K562 (cell line): ENCODE results near the gene MACROD2. TPM values are rescaled to one million over a fixed set of nuclear protein-coding genes. Genes with fewer than 3 reads are reported as not detected.

Experiments used
- ATAC-seq: fragments of 200-7000 bp; cut with Tn5 transposase; 3 replicates; pipeline ENCODE4 v1.9.1; 2020; ENCODE audit warnings: moderate library complexity
- BruUV-seq: library from RNA; stranded (reverse); fragments of 400-500 nt; replicated peaks from 2 replicates; lab custom pipeline; 2021; lab: Mats Ljungman, UMichigan
- CTCF ChIA-PET: fragments of 300-600 bp; formaldehyde crosslinking; extraction: SDS; loops from one replicate; lab custom pipeline; 2021; ENCODE audit warnings: low intra/inter-chr PET ratio; lab: Yijun Ruan, JAX
- POLR2A ChIA-PET: fragments of 300-600, 350-650 bp; sonication (Branson Sonifier 250); formaldehyde crosslinking; extraction: SDS; loops from one replicate; lab custom pipeline; 2021; ENCODE audit warnings: antibody characterized with exemption, inconsistent platforms; lab: Yijun Ruan, JAX
- DNase-seq, 4 experiments: peaks; one replicate each; pipeline versions ENCODE4 v3.0.0 to v3.0.0-alpha.2; 2011 to 2018; ENCODE audit warnings: low spot score in 3 of 4, mixed read lengths in 3 of 4; ENCODE audit errors: extremely low read depth in 1 of 4
- FAIRE-seq: peaks from 2 replicates; lab custom pipeline; 2011; peaks lifted over from hg19 to GRCh38; lab: Jason Lieb, UNC
- H2AFZ ChIP-seq: 2 replicates; pipeline ENCODE4 v1.6.0; 2011; ENCODE audit warnings: low read depth, low read length, control low read depth, inconsistent platforms
- H3K27ac ChIP-seq: fragments of 200-600 bp; 3 replicates; pipeline ENCODE4 v1.8.0; 2011; ENCODE audit warnings: low read depth, mild to moderate bottlenecking, control low read depth, inconsistent platforms, low read length, moderate library complexity, mixed read lengths; ENCODE audit errors: extremely low read depth
- H3K27me3 ChIP-seq, 2 experiments: fragments of 300-600 bp in 1 of 2; 2 replicates in 1 of 2; 3 replicates in 1 of 2; pipeline versions ENCODE4 v1.6.0 to v1.8.0; 2011; ENCODE audit warnings: inconsistent platforms in 2 of 2, low read length in 2 of 2, mild to moderate bottlenecking in 1 of 2, mixed read lengths in 1 of 2, moderate library complexity in 1 of 2; ENCODE audit not compliant: control insufficient read depth in 2 of 2, insufficient read depth in 2 of 2
- H3K36me3 ChIP-seq: fragments of 300-600 bp; 3 replicates; pipeline ENCODE4 v1.8.0; 2011; ENCODE audit warnings: mild to moderate bottlenecking, low read length, inconsistent platforms; ENCODE audit not compliant: control insufficient read depth, insufficient read depth
- H3K4me1 ChIP-seq, 2 experiments: fragments of 200-600 bp in 1 of 2; replicated peaks in 1 of 2; 2 replicates in 1 of 2; 3 replicates in 1 of 2; pipeline versions ENCODE4 v1.5.1 to v1.8.0; 2011; ENCODE audit warnings: inconsistent platforms in 2 of 2, low read length in 2 of 2, mild to moderate bottlenecking in 1 of 2, mixed read lengths in 1 of 2, moderate library complexity in 1 of 2; ENCODE audit not compliant: control insufficient read depth in 2 of 2, insufficient read depth in 2 of 2
- H3K4me2 ChIP-seq: 2 replicates; pipeline ENCODE4 v1.6.1; 2011; ENCODE audit warnings: low read length, control low read depth, inconsistent platforms, mixed read lengths; ENCODE audit not compliant: insufficient read depth
- H3K4me3 ChIP-seq: fragments of 200-600 bp; sonication (generic), shearing (Covaris generic); 2 replicates; pipeline ENCODE4 v1.5.1; 2016; ENCODE audit warnings: control low read depth, inconsistent platforms
- H3K79me2 ChIP-seq: fragments of 200-600 bp; 3 replicates; pipeline ENCODE4 v1.8.0; 2011; ENCODE audit warnings: low read length, inconsistent platforms; ENCODE audit not compliant: control insufficient read depth, insufficient read depth
- H3K9ac ChIP-seq, 2 experiments: 2 replicates each; pipeline versions ENCODE4 v1.6.0 to v1.6.1; 2011; ENCODE audit warnings: low read depth in 2 of 2, low read length in 2 of 2, control low read depth in 1 of 2, inconsistent platforms in 1 of 2, mild to moderate bottlenecking in 1 of 2, mixed read lengths in 1 of 2; ENCODE audit not compliant: insufficient read depth in 1 of 2
- H3K9me1 ChIP-seq: one replicate; pipeline ENCODE4 v1.6.0; 2011; ENCODE audit warnings: inconsistent platforms, mild to moderate bottlenecking, low read length, moderate library complexity; ENCODE audit not compliant: control insufficient read depth, insufficient read depth
- H3K9me3 ChIP-seq: replicated peaks from 2 replicates; pipeline ENCODE4 v1.5.1; 2011; ENCODE audit warnings: low read depth, low read length, inconsistent platforms; ENCODE audit not compliant: control insufficient read depth, insufficient read depth
- H4K20me1 ChIP-seq: replicated peaks from 2 replicates; pipeline ENCODE4 v1.6.1; 2011; ENCODE audit warnings: low read length, inconsistent platforms, mixed read lengths; ENCODE audit not compliant: control insufficient read depth, insufficient read depth
- CEBPG ChIP-seq, 3 experiments: fragments of 200-800 bp in 1 of 3; sonication (Bioruptor generic) in 1 of 3; sonication (generic) in 1 of 3; formaldehyde crosslinking in 1 of 3; IDR thresholded peaks in 2 of 3; conservative IDR thresholded peaks in 1 of 3; 2 replicates each; pipeline versions ENCODE4 v1.6.1 to v1.8.0; 2016 to 2022; ENCODE audit warnings: missing compliant biosample characterization in 2 of 3, missing genetic modification characterization in 2 of 3, mild to moderate bottlenecking in 1 of 3, missing genetic modification reagents in 1 of 3
- GTF2B ChIP-seq: IDR thresholded peaks from 2 replicates; pipeline ENCODE4 v1.6.1; 2011; ENCODE audit not compliant: insufficient read length; ENCODE audit errors: extremely low read depth
- HDGF ChIP-seq: fragments of 450-650 bp; IDR thresholded peaks from 2 replicates; pipeline ENCODE4 v1.6.1; 2016
- NELFE ChIP-seq: IDR thresholded peaks from 2 replicates; pipeline ENCODE4 v1.6.1; 2011; ENCODE audit warnings: mild to moderate bottlenecking; ENCODE audit not compliant: insufficient read depth, insufficient read length
- ZNF212 ChIP-seq: fragments of 450-650 bp; formaldehyde crosslinking; IDR thresholded peaks from 2 replicates; pipeline ENCODE4 v1.4.0; 2020; ENCODE audit warnings: mild to moderate bottlenecking
- ZNF324 ChIP-seq: fragments of 250-450 bp; sonication (Bioruptor Pico); IDR thresholded peaks from 2 replicates; pipeline ENCODE4 v1.4.0; 2020; ENCODE audit warnings: mild to moderate bottlenecking
- WGBS: fragments of 100-300 bp; shearing (Covaris generic); methylation state at CpG from one replicate; pipeline ENCODE4 v1.1.6; 2016; ENCODE audit warnings: low coverage, mixed read lengths; ENCODE audit not compliant: insufficient coverage; ENCODE audit errors: missing lambda C conversion rate; 5-methylcytosine and 5-hydroxymethylcytosine counted together
- in situ Hi-C: fragments of 300-500 bp; cut with MboI; formaldehyde crosslinking; loops from 4 replicates; pipeline ENCODE4 v1.15.0; 2018; ENCODE audit warnings: inconsistent platforms, mixed read lengths
- intact Hi-C: fragments of 100-400 bp; cut with micrococcal nuclease; formaldehyde crosslinking; loops from 2 replicates; pipeline ENCODE4 v1.14.2; 2022
- polyA plus RNA-seq, 8 experiments: library from polyadenylated mRNA; depleted of rRNA in 4 of 8; stranded (reverse) in 5 of 8; unstranded in 3 of 8; fragments of >200 nt; fragmentation: Nextera tagmentation in 2 of 8; fragmentation: Illumina TruSeq in 1 of 8; extraction: Ambion mirVana in 2 of 8; extraction: Trizol in 1 of 8; gene quantifications; 2 replicates each; pipeline versions ENCODE4 v1.2.1 to v1.2.3, GENCODE V29; 2011 to 2014; ENCODE audit warnings: inconsistent platforms in 1 of 8, missing spikeins in 1 of 8
- total RNA-seq, 7 experiments: library from RNA; depleted of rRNA in 6 of 7; stranded (reverse); fragments of >200 nt in 6 of 7; fragmentation: Illumina TruSeq in 2 of 7; extraction: Trizol in 2 of 7; gene quantifications; 2 replicates each; pipeline versions ENCODE4 v1.2.1 to v1.2.3, GENCODE V29; 2011 to 2021; ENCODE audit warnings: low replicate concordance in 1 of 7

The MACROD2 gene
- total and polyA plus RNA-seq, 9 of the 15 experiments (the other 6 are each of a cell fraction or from before 2014, with no cell fraction given): not detected

- Histone ChIP-seq H3K79me2 (no peaks in the 10 kb centered on the region), H2AFZ (no peak overlapping the region), H3K9ac (no peak overlapping the region), H3K9me3 (no peaks in the 10 kb centered on the region), H3K9me1 (no peaks in the 10 kb centered on the region), H3K4me1 (no peaks in the 10 kb centered on the region), H3K36me3 (no peaks in the 10 kb centered on the region), H4K20me1 (no peaks in the 10 kb centered on the region), H3K4me3 (no peak overlapping the region), H3K27me3 (no peaks in the 10 kb centered on the region), H3K4me2 (no peak overlapping the region), H3K27ac (no peak overlapping the region)
- ChIA-PET CTCF (no interaction called here), POLR2A (no interaction called here)
- FAIRE-seq (no peak), DNase-seq (no peak), ATAC-seq (no peak)
- TF ChIP-seq NELFE (no peak), GTF2B (no peak), HDGF (no peak), ZNF212 (CRISPR knock-in tag) (no peak), ZNF324 (no peak), CEBPG (CRISPR knock-in tag; IDR thresholded peaks at IDR 0.05) (no peak), CEBPG (tag; conservative IDR thresholded peaks at IDR 0.05 in 1 of 2, IDR thresholded peaks at IDR 0.05 in 1 of 2) (no peak)
- WGBS: 0% methylated on average over 4 of the region's 4 CpGs
- intact Hi-C loops: no loop called here
- no TSS peak for BruUV-seq
- in situ Hi-C loops: no loop called here
Measured at GRCh38 chr20:15613530-15613929, 1618.2 kb downstream of the MACROD2 start.
